Measurements from ENCODE around the gene DPF3.

The DPF3 gene

DNA sequence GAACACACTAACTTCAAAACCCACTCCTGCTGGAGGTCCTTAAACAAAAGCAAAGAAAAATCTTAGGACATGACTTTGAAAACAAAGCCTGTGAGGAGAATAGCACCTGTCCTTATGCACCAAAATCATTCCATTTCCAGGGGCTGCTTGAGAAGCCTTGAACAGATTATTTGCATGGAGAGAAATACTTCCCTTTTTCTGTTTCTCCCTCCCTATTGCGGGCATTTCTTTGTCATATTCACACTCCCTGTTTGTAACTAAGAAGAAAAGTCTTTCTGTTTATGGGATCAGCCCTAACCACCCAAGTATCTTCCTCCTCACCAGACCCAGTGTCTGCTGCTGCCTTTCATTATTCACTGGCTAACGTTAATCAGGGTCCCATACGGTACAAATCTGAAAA, 218.8 kb downstream of the DPF3 start:
- Histone ChIP-seq H3K4ac (ENCODE audit: low read depth, low read length) (no peak overlapping the region), H3K79me1 (ENCODE audit: low read length) (no peaks in the 10 kb centered on the region), H3K23ac (ENCODE audit: low read length) (no peak overlapping the region), H3K4me3 (ENCODE audit: low read length) (no peak overlapping the region), H3K27ac (ENCODE audit: low read depth, low read length) (no peak overlapping the region), H4K5ac (ENCODE audit: low read length) (no peak overlapping the region), H3K56ac (ENCODE audit: low read length) (no peak overlapping the region), H3K36me3 (ENCODE audit: control insufficient read depth, insufficient read depth, low read length) (no peaks in the 10 kb centered on the region), H4K8ac (ENCODE audit: low read depth, low read length) (no peak overlapping the region), H2BK120ac (ENCODE audit: low read depth, low read length) (no peak overlapping the region), H3K4me2 (ENCODE audit: low read length) (no peak overlapping the region), H3K18ac (ENCODE audit: low read length) (no peak overlapping the region), H3K27me3 (ENCODE audit: insufficient read depth, low read length, poor library complexity) (no peaks in the 10 kb centered on the region), H2AK5ac (ENCODE audit: low read length) (no peak overlapping the region), H3K4me1 (ENCODE audit: control insufficient read depth, low read depth, low read length) (no peaks in the 10 kb centered on the region), H3K9ac (ENCODE audit: low read length) (no peak overlapping the region), H3K79me2 (ENCODE audit: control insufficient read depth, insufficient read depth, low read length) (no peaks in the 10 kb centered on the region), H2BK15ac (replicated peaks; ENCODE audit: low read depth) (no peak overlapping the region), H2BK5ac (ENCODE audit: low read length) (no peak overlapping the region)
- no CpG with 5 or more reads among the region's 3 CpGs for WGBS (ENCODE audit: extremely low coverage, insufficient coverage, low lambda C conversion rate)
- no peak for DNase-seq

DNA sequence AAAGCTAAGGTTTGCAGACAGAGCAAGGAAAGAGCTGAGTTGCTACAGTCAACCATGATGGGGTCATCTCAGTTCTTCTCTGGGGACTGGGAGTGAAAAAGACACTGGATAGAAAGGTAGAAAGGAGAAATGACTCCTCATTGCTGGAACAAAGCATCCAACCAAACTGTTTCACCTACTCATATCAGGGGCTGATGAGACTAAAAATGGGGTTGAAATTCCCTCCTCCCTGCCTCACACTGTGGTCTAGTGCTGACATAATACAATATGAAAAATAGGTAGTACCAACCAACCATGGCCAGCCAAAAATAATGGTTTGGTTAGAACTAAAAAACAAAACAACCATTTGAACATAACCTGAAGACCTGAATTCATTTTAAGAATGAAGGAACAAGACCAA, 220.7 kb downstream of the DPF3 start:
- no peak overlapping the region for H3K4me2 ChIP-seq (ENCODE audit: low read length)
- no peaks in the 10 kb centered on the region for H3K36me3 ChIP-seq (ENCODE audit: control insufficient read depth, insufficient read depth, low read length)
- no peak overlapping the region for H3K27ac ChIP-seq (ENCODE audit: low read depth, low read length)
- no peak overlapping the region for H3K18ac ChIP-seq (ENCODE audit: low read length)
- no peak overlapping the region for H3K4ac ChIP-seq (ENCODE audit: low read depth, low read length)
- H2BK15ac ChIP-seq (replicated peaks; ENCODE audit: low read depth): no peak overlapping the region
- DNase-seq: no peak
- no peak overlapping the region for H2BK120ac ChIP-seq (ENCODE audit: low read depth, low read length)
- H3K79me1 ChIP-seq (ENCODE audit: low read length): no peaks in the 10 kb centered on the region
- no peak overlapping the region for H3K23ac ChIP-seq (ENCODE audit: low read length)
- no peak overlapping the region for H2BK5ac ChIP-seq (ENCODE audit: low read length)
- no peak overlapping the region for H2AK5ac ChIP-seq (ENCODE audit: low read length)
- H3K79me2 ChIP-seq (ENCODE audit: control insufficient read depth, insufficient read depth, low read length): no peaks in the 10 kb centered on the region
- H4K5ac ChIP-seq (ENCODE audit: low read length): no peak overlapping the region
- H3K4me1 ChIP-seq (ENCODE audit: control insufficient read depth, low read depth, low read length): no peaks in the 10 kb centered on the region
- H3K56ac ChIP-seq (ENCODE audit: low read length): no peak overlapping the region
- no peaks in the 10 kb centered on the region for H3K27me3 ChIP-seq (ENCODE audit: insufficient read depth, low read length, poor library complexity)
- H4K8ac ChIP-seq (ENCODE audit: low read depth, low read length): no peak overlapping the region
- H3K9ac ChIP-seq (ENCODE audit: low read length): no peak overlapping the region
- no peak overlapping the region for H3K4me3 ChIP-seq (ENCODE audit: low read length)

DNA sequence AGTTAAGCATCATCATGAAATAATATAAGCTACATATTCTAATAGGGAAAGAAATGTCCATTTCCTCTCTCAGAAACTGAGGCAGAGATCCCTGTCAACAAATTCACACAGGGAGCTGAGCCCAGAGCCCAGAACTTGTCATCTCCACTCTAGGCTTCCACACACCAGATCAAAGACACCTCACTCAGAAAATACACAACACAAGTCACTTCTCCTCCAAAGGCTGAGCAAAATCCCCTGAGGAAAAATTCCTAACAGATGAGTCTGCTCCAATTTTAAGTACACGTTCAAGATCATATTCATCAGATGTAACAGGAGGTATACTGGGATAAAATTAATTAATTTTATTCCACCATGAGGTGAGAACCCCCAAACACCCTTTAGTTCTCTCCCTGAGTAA, 227.3 kb downstream of the DPF3 start:
- H2BK120ac ChIP-seq (ENCODE audit: low read depth, low read length): no peak overlapping the region
- no peaks in the 10 kb centered on the region for H3K79me2 ChIP-seq (ENCODE audit: control insufficient read depth, insufficient read depth, low read length)
- H3K27me3 ChIP-seq (ENCODE audit: insufficient read depth, low read length, poor library complexity): no peaks in the 10 kb centered on the region
- no peak overlapping the region for H3K18ac ChIP-seq (ENCODE audit: low read length)
- no peak overlapping the region for H3K23ac ChIP-seq (ENCODE audit: low read length)
- H3K9ac ChIP-seq (ENCODE audit: low read length): no peak overlapping the region
- no peak overlapping the region for H3K56ac ChIP-seq (ENCODE audit: low read length)
- no peak overlapping the region for H2BK5ac ChIP-seq (ENCODE audit: low read length)
- no CpG with 5 or more reads among the region's 1 CpG for WGBS (ENCODE audit: extremely low coverage, insufficient coverage, low lambda C conversion rate)
- H4K5ac ChIP-seq (ENCODE audit: low read length): no peak overlapping the region
- H3K36me3 ChIP-seq (ENCODE audit: control insufficient read depth, insufficient read depth, low read length): no peaks in the 10 kb centered on the region
- H2BK15ac ChIP-seq (replicated peaks; ENCODE audit: low read depth): no peak overlapping the region
- no peaks in the 10 kb centered on the region for H3K4me1 ChIP-seq (ENCODE audit: control insufficient read depth, low read depth, low read length)
- no peak overlapping the region for H3K27ac ChIP-seq (ENCODE audit: low read depth, low read length)
- DNase-seq: no peak
- no peak overlapping the region for H3K4me2 ChIP-seq (ENCODE audit: low read length)
- no peak overlapping the region for H4K8ac ChIP-seq (ENCODE audit: low read depth, low read length)
- no peak overlapping the region for H3K4ac ChIP-seq (ENCODE audit: low read depth, low read length)
- no peaks in the 10 kb centered on the region for H3K79me1 ChIP-seq (ENCODE audit: low read length)
- H2AK5ac ChIP-seq (ENCODE audit: low read length): no peak overlapping the region
- no peak overlapping the region for H3K4me3 ChIP-seq (ENCODE audit: low read length)

DNA sequence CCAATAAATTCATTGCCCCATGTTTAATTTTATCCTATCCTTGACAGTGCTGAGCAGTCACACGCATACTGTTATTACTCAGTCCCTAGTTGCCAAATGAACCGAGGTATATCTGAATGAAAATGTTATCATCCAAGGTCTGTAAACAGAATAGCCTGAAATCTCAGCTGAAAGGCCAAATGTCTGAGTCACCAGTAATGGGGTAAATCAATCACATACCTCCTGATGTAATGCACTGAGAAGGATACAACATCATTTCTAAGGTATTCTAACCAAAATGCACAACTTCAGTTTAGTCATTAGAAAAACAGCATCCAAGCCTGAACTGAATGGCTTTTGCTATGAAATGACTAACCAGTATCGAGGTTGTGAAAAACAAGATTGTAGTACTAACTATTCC, 228.6 kb downstream of the DPF3 start:
- Histone ChIP-seq H4K8ac (ENCODE audit: low read depth, low read length) (no peak overlapping the region), H3K4me1 (ENCODE audit: control insufficient read depth, low read depth, low read length) (no peaks in the 10 kb centered on the region), H3K4ac (ENCODE audit: low read depth, low read length) (no peak overlapping the region), H2AK5ac (ENCODE audit: low read length) (no peak overlapping the region), H2BK15ac (replicated peaks; ENCODE audit: low read depth) (no peak overlapping the region), H4K5ac (ENCODE audit: low read length) (no peak overlapping the region), H3K4me3 (ENCODE audit: low read length) (no peak overlapping the region), H3K18ac (ENCODE audit: low read length) (no peak overlapping the region), H3K23ac (ENCODE audit: low read length) (no peak overlapping the region), H3K36me3 (ENCODE audit: control insufficient read depth, insufficient read depth, low read length) (no peaks in the 10 kb centered on the region), H3K4me2 (ENCODE audit: low read length) (no peak overlapping the region), H3K9ac (ENCODE audit: low read length) (no peak overlapping the region), H3K27ac (ENCODE audit: low read depth, low read length) (no peak overlapping the region), H2BK120ac (ENCODE audit: low read depth, low read length) (no peak overlapping the region), H3K79me2 (ENCODE audit: control insufficient read depth, insufficient read depth, low read length) (no peaks in the 10 kb centered on the region), H3K79me1 (ENCODE audit: low read length) (no peaks in the 10 kb centered on the region), H3K56ac (ENCODE audit: low read length) (no peak overlapping the region), H2BK5ac (ENCODE audit: low read length) (no peak overlapping the region), H3K27me3 (ENCODE audit: insufficient read depth, low read length, poor library complexity) (no peaks in the 10 kb centered on the region)
- DNase-seq: no peak
- WGBS (ENCODE audit: extremely low coverage, insufficient coverage, low lambda C conversion rate): no CpG with 5 or more reads among the region's 3 CpGs

DNA sequence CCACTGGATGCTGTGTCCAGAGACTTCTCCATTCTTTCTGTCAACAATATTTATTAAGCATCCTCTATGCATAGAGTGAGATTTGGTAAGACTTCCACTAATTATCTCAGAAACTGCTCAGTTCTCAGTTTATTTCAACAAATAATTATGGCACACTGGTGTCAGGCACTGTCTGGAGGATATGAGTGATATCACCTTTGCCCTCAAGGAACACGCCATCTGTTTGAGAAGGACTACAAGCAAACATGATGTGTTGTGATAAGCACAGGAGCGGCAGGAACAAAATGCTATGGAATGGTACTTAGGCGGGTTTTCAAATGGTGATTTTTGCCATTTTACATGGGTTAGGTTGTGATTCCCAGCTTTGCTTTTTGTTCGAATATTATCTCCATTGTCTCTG, 229.2 kb downstream of the DPF3 start:
- Histone ChIP-seq H3K56ac (ENCODE audit: low read length) (no peak overlapping the region), H3K4ac (ENCODE audit: low read depth, low read length) (no peak overlapping the region), H3K36me3 (ENCODE audit: control insufficient read depth, insufficient read depth, low read length) (no peaks in the 10 kb centered on the region), H3K27ac (ENCODE audit: low read depth, low read length) (no peak overlapping the region), H2AK5ac (ENCODE audit: low read length) (no peak overlapping the region), H3K23ac (ENCODE audit: low read length) (no peak overlapping the region), H4K8ac (ENCODE audit: low read depth, low read length) (no peak overlapping the region), H2BK15ac (replicated peaks; ENCODE audit: low read depth) (no peak overlapping the region), H2BK120ac (ENCODE audit: low read depth, low read length) (no peak overlapping the region), H3K79me2 (ENCODE audit: control insufficient read depth, insufficient read depth, low read length) (no peaks in the 10 kb centered on the region), H3K27me3 (ENCODE audit: insufficient read depth, low read length, poor library complexity) (no peaks in the 10 kb centered on the region), H3K4me2 (ENCODE audit: low read length) (no peak overlapping the region), H3K79me1 (ENCODE audit: low read length) (no peaks in the 10 kb centered on the region), H3K4me3 (ENCODE audit: low read length) (no peak overlapping the region), H4K5ac (ENCODE audit: low read length) (no peak overlapping the region), H3K18ac (ENCODE audit: low read length) (no peak overlapping the region), H3K4me1 (ENCODE audit: control insufficient read depth, low read depth, low read length) (no peaks in the 10 kb centered on the region), H2BK5ac (ENCODE audit: low read length) (no peak overlapping the region), H3K9ac (ENCODE audit: low read length) (no peak overlapping the region)
- WGBS (ENCODE audit: extremely low coverage, insufficient coverage, low lambda C conversion rate): no CpG with 5 or more reads among the region's 4 CpGs
- no peak for DNase-seq

DNA sequence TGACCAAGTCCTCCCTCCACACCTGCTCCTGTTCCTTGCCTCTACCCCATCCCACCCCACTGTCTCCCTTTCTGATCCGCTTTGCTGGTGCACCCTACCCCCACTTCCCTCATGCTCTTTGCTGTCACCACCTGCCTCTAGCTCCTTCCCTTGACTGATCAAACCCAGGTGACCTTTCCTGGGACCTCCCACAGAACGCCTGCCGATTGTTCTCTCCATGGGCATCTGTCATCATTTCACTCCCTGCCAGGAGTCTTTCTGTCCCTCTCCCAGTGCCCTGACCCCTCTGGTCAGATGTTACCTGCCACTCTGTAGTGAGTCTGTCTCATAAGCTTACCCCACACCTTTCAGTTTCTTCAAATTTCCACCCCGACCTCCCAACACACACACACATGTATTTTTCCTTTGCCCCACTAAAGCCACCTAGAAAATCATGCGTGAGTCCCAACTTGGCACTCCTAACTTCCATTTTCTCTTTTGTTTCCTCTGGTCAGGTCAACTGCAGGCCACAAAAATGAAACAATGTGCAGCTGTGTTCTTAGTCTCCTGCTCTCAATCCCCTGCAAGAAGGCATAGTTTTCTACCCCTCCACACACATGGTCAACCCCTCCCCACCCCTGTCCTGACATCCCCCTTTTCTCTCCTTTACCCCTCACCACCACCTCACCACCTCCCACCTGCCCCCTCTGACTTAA, 229.8 kb downstream of the DPF3 start:
- no peak overlapping the region for H2BK120ac ChIP-seq (ENCODE audit: low read depth, low read length)
- H3K18ac ChIP-seq (ENCODE audit: low read length): no peak overlapping the region
- H2AK5ac ChIP-seq (ENCODE audit: low read length): no peak overlapping the region
- no peak overlapping the region for H3K27ac ChIP-seq (ENCODE audit: low read depth, low read length)
- no peak overlapping the region for H2BK15ac ChIP-seq (replicated peaks; ENCODE audit: low read depth)
- H3K79me1 ChIP-seq (ENCODE audit: low read length): no peaks in the 10 kb centered on the region
- no peaks in the 10 kb centered on the region for H3K79me2 ChIP-seq (ENCODE audit: control insufficient read depth, insufficient read depth, low read length)
- no peak overlapping the region for H3K23ac ChIP-seq (ENCODE audit: low read length)
- H3K9ac ChIP-seq (ENCODE audit: low read length): no peak overlapping the region
- H4K5ac ChIP-seq (ENCODE audit: low read length): no peak overlapping the region
- H3K36me3 ChIP-seq (ENCODE audit: control insufficient read depth, insufficient read depth, low read length): no peaks in the 10 kb centered on the region
- no peak overlapping the region for H2BK5ac ChIP-seq (ENCODE audit: low read length)
- H3K4me2 ChIP-seq (ENCODE audit: low read length): no peak overlapping the region
- H3K4me1 ChIP-seq (ENCODE audit: control insufficient read depth, low read depth, low read length): no peaks in the 10 kb centered on the region
- H3K27me3 ChIP-seq (ENCODE audit: insufficient read depth, low read length, poor library complexity): no peaks in the 10 kb centered on the region
- no peak overlapping the region for H3K56ac ChIP-seq (ENCODE audit: low read length)
- H4K8ac ChIP-seq (ENCODE audit: low read depth, low read length): no peak overlapping the region
- WGBS (ENCODE audit: extremely low coverage, insufficient coverage, low lambda C conversion rate): no CpG with 5 or more reads among the region's 5 CpGs
- H3K4ac ChIP-seq (ENCODE audit: low read depth, low read length): no peak overlapping the region
- H3K4me3 ChIP-seq (ENCODE audit: low read length): no peak overlapping the region
- DNase-seq: no peak
